Renal cortical epithelial cell (primary cell): ENCODE results near the gene CCDC68. TPM values are rescaled to one million over a fixed set of nuclear protein-coding genes. Genes with fewer than 3 reads are reported as not detected.

ENCODE experiments used
- DNase-seq: peaks from one replicate; pipeline ENCODE4 v3.0.0-alpha.2; 2011; ENCODE audit warnings: low read depth
- total RNA-seq: library from RNA; depleted of rRNA; stranded (reverse); fragments of >200 nt; gene quantifications from 2 replicates; pipeline ENCODE4 v1.2.3, GENCODE V29; 2014

CCDC68 gene
- total RNA-seq, 1 donor from 2014 or later: 5.5 TPM

- no peak for DNase-seq
Observed at GRCh38 chr18:54961016-54961423, 1.8 kb upstream of the CCDC68 start.

DNA sequence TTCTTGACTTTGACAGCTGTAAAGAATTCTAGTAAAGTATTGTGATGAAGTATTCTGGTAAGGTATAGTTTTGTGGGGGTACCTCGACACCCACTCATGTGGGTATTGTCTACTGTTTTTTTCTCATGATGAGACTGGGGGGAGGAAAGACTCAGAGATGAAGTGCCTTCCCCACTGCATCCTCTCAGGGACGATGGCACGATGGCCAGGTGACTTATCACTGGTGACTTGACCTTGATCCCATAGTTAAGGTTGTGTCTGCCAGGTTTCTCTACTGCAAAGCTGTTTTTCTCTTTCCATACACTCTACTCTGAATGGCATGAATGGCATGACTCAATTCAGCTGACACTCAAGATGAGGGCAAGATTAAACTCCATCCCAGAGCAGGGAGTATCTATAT is 936 bp upstream of the CCDC68 start:
- no peak for DNase-seq

- peak; percentile 28 for DNase-seq
Observed at GRCh38 chr18:54957996-54958395, 1.3 kb downstream of the CCDC68 start.

DNA sequence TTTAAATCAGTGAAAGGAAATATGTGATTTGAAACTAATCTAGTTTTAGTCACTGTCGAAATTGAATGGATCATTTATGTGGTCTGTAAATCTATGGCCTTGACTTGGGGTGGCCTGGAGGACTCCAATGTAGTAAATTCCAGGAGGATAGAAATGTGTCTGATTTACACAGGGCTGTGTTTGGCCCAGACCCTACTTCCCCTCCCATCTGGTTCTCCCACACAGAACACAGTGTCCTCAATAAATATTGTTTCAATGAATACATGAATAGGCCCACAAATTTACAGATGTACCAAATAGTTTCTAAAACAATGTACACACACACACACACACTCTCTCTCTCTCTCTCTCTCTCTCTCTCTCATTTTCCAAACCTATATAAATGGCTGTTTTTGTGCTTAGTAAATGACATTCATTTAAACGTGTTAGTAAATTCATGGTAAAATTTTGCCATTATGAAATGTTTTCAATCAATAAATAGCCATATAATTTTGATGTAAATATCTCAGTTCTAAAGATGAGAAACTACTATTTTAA is 1.9 kb downstream of the CCDC68 start:
- no peak for DNase-seq

DNA sequence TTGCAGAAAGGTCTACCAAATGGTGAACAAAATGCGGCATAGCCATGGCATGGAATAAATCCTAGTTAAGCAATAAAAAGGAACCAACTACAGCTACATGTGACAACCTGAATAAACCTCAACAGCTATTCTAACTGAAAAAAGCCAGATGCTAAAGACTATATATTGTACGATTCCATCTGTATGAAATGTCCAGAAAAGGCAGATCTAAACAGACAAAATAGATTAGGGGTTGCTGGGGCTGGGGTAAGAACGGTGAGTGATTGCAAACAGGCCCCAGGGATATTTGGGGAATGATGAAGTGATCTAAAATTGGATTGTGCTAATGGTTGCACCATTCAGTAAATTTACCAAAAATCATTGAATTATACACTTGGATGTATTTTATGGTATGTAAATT is 2.8 kb downstream of the CCDC68 start:
- no peak for DNase-seq

- no peak for DNase-seq
Observed at GRCh38 chr18:54952026-54952425, 7.2 kb downstream of the CCDC68 start.

GRCh38 chr18:54950221-54950620 is 9.0 kb downstream of the CCDC68 start:
- no peak for DNase-seq

DNA sequence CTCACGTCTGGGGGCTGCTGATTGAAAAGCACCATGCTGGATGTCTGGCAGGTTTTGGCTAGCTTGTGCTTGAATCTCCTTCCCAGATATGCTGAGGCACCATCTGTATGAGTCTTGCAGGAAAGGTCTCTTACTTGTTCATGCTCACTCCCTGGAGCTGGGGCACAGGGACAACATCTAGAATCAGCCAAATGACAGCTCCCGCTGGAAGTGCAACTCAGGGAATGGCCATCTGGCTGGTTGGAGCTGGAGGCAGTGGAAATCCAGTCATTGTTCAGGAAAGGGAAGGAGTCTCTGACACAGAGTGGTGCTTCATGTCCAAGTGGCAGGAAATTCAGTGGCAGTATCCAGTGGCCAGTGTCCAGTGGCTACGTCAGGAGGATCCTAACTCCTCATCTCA is 9.7 kb downstream of the CCDC68 start:
- no peak for DNase-seq

- DNase-seq: no peak
Observed at GRCh38 chr18:54948350-54948837, 10.9 kb downstream of the CCDC68 start.

GRCh38 chr18:54947091-54947490 is 12.2 kb downstream of the CCDC68 start:
- peak; percentile 16 for DNase-seq

DNA sequence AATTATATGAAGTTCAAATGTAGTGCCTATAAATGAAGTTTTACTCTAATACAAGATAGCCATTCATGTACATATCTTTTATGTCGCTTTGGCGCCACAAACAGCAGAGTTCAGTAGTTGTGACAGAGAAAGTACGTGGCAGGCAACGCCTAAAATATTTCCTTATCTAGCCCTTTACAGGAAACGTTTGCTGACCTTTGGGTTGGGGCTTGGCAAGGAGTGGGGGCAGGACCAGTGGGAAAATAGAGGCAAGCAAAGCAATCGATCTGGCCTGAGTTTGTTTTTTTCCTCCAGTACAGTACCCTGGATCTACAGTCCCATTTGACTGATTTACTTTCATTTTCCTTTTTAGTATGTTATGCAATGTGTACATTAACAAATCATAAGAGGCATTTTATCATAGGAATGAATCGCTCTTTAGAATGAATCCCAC is 13.1 kb downstream of the CCDC68 start:
- DNase-seq: no peak

GRCh38 chr18:54945576-54946125 is 13.6 kb downstream of the CCDC68 start:
- no peak for DNase-seq

DNA sequence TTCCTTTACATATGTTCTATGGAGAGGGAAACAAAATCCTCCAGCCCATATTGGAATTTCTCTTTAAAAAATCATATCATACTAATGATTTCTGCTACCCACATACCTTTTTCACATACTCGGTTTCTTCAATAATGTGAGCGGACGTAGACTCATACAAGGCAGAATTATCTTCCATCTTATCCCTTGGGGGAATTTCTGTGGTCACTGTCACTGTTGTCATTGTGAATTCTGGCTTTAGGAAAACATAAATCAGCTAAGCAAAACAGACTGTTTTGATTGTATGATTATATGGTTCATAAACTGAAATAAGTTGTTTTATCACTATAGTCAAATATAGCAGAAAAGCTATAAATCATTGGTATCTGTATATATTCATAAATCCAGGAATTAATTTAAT is 16.7 kb downstream of the CCDC68 start:
- DNase-seq: no peak

DNA sequence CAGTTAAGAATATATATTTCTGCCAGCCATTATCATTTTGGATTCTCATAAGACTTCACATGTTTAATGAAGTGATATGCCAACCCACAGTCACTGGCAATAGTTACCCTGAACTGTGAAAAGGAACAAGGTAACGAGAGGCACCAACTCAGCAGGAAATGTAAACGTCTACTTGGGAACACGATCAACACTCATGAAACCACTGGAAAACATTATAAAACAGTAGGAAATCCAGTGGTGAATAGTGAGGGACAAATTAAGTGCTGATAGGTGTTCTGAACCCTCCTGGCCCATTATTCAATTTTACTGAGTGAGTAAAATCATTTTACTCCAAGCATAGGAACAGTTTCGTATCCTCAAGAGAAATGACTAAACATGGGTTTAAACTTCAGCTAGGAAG is 17.1 kb downstream of the CCDC68 start:
- no peak for DNase-seq

DNA sequence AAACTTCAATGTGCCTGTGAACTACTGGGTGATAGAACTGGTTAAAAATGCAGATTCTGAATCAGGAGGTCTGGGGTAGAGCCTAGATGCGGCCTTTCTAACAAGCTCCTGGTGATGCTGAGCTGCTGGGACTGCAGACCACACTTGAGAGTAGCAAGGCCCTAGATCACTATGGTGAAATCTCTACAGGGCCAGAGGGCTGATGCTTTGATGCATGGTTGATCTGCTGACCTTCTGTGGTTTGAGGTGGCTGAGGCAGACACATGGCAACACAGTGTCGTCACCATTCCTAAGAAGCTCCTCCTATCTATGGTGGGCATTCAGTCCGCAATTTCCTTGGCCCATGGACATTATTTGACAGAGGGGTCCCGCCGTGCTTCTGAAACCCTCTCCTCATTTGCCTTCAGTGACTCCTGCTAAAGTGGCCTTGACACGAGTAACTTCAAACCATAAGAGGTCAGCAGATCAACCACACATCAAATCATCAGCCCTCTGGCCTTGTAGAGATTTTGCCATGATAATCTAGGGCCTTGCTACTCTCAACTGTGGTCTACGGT is 19.8 kb downstream of the CCDC68 start:
- DNase-seq: peak; percentile 53

DNA sequence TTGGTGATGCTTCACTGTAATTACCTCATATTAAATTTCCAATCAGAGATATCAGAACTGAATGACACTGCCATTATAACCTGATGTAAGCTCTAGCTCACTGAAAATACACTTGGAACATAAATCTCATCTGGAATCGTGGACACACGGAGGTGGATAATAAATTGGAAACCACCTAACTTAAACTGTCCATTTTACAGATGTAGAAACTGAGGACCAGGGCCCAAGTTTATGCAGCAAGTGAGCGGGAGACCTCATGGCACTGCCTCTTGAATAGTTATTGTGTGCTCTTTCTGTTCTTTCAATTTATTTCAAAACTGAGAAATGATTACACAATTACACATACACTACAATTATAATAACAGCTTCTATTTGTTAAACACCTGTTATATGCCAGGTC is 20.8 kb downstream of the CCDC68 start:
- DNase-seq: no peak

DNA sequence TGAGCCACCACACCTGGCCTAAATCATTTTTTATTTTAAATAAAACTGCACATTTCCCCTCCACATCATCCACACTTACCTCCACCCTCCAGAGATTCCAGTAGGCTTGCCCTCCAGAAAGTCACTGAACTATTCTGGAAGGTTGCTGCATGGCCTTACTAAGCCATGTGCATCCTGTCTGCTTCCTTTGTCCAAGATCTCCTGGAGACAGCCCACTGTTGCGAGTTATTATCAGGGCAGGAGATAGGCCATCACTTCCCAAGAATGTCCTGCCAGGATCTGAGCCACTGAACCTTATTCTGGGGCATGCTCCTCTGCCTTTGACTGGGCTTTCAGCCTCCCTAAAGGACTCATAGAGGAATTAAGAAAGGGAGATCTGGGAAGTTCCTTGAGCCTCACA is 26.8 kb downstream of the CCDC68 start:
- DNase-seq: no peak

DNA sequence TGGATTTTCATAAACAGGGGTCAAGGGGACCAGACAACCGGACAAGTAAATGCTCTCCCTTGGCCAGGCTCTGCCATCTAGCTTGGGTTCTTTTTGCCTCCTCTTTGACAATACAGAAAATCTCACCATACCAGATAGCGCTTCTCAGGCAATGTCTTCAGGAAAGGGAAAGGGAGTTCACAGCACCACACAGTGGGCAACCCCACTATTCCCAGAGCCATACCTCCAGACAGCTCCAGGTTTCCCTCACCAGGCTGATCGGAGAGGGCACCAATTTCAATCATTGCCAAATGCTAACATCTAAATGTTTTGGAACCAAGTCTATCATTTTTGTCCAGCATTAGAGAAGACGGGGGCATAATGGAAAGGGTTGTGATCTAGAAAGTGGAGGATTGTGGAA is 28.1 kb downstream of the CCDC68 start:
- no peak for DNase-seq

DNA sequence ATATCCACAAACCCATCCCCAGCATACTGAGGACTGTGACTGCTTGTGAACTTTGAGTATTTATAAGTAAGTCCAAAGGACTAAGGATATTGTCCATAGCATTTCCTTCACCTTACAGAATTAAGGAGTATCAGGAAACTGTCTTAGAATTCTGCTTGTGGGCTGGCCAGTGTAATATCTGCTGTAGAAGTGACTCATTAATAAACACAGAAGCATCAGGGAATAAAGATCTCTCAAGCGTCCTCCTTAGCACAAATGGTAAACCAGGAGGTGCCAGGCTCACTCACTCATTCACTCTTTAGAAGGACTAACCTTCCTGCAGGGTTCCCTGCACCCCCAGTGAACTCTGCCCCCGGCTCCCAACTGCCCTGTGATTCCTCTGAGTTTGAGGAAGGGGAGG is 31.0 kb downstream of the CCDC68 start:
- no peak for DNase-seq

DNA sequence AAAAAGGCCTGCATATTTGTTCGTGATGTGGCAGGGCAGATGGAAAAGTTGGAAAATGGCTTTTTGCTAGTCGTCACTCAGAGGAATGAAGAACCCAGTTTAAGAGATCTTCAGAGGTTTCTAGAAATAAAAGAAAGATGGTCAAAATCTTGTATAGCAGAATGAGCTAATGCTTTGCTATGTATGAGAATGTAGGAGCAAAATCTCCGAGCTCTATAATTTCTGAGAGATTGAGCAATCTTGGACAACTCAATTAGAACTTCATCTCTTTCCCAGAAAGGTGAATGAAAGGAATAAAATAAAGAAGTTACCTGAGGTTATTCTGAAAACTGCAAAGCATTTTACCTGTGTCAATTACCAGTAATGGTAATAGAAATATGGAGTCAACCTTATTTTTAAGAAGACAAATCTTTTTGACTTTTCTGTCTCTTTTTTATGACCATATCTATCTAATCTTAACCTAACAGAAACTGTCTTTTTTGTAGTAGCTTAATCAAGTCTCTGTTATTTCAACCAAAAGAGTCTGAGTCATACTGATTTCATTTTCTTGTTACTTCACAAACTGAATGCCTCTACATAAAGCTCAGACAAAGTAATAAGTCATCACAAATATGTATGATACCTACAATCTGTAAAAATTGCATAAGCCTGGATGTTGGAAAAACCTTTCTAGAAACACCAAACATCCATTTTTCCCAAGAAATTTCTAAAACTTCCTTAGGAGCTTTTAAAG is 32.5 kb downstream of the CCDC68 start:
- peak; percentile 13 for DNase-seq

DNA sequence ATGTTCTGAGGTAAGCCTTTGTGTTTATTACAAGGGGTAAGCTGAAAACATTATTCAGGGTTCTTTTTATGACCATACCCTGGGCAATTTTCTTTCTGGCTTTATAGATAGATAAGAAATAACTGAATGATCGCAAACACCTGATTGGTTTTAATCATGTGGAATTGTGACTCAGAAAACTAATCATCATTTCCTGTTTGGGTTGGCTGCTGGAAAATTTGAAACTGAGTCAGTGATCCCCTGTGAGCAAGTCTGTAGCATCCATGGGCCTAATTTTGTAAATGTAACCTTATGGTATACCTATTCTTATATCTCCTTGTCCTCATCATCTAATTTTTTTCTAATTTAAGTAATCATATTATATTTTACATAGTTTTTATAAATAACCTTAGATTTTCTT is 34.3 kb downstream of the CCDC68 start:
- no peak for DNase-seq

- no peak for DNase-seq
Observed at GRCh38 chr18:54923339-54923956, 35.8 kb downstream of the CCDC68 start.

- no peak for DNase-seq
Observed at GRCh38 chr18:54919412-54919811, 39.8 kb downstream of the CCDC68 start.
